Cortex of kidney (tissue), 1 donor: ENCODE data around the gene OCA2.
"Not testable (repeated sequence)": the region's sequence is repeated elsewhere in the genome, so short reads cannot be mapped to it uniquely, and the experiment has no call there.

ENCODE experiments used
- DNase-seq: peaks from one replicate; lab custom pipeline; 2025; lab: John Stamatoyannopoulos, UW

The OCA2 gene

GRCh38 chr15:27871078-27871901 lies 227.8 kb downstream of the OCA2 start:
- DNase-seq: no peak

- no peak for DNase-seq
Observed at GRCh38 chr15:27870320-27870719, 228.8 kb downstream of the OCA2 start.

DNA sequence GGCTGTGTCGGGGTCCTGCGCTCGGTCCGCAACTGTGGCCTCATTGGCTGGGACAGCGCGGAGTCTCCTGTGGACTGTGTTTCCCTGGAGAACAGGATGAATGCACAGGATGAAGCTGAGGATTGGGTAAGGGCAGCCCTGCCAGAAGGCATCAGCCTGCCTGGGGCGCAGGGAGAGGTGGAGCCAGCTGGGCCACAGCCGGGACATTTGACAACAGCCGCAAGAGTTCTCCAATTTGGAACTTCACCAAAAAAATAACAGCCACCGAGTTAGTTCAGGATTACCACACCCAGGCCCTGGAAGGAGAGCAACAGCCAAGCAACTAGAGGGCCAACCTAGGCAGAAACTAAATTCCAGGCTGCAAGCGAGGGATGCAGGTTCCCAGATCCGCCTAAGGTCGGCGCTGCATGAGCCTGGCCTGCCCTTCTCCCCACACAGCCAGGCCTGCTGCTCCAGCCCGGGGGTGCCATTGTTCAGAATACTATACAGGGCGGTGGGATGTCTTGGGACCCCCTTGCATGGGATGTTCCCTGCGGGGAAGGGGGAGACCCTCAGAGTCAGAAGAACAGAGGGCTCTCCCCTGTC lies 229.3 kb downstream of the OCA2 start:
- no peak for DNase-seq

- no peak for DNase-seq
Observed at GRCh38 chr15:27868828-27869404, 230.2 kb downstream of the OCA2 start.

- no peak for DNase-seq
Observed at GRCh38 chr15:27867861-27868260, 231.3 kb downstream of the OCA2 start.

- DNase-seq: no peak
Observed at GRCh38 chr15:27866505-27867165, 232.5 kb downstream of the OCA2 start.

GRCh38 chr15:27865926-27866325 lies 233.2 kb downstream of the OCA2 start:
- DNase-seq: no peak

DNA sequence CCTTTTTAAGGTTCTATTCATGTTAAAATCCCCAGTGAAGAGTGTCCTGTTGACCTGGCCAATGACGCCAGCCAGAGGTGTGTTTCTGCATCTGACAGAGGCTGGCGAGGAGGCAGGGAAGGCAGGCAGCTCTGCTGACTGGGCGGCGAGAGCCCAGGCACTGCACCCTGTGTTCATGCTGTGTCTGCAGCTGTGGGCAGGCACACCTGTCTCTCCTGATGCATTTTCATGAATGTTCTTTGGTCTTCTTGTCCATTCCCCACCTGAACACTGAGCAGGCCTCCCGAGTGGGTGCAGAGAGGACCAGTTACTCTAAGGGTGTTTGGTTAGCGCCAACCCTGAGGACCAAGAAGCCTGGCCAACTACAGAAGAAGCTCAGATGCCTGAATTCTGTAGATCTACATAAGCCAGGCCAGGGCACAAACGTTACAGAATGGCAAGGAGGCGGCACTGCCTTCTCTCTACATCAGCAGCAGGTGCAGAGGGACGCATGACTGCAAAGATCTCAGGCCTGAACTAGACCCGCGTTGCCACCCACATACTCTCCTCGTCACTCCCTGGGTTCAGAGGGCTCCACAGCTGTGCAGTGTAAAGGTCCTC lies 233.7 kb downstream of the OCA2 start:
- DNase-seq: no peak

- no peak for DNase-seq
Observed at GRCh38 chr15:27864719-27865118, 234.4 kb downstream of the OCA2 start.

- DNase-seq: no peak
Observed at GRCh38 chr15:27864086-27864485, 235.0 kb downstream of the OCA2 start.

- no peak for DNase-seq
Observed at GRCh38 chr15:27863000-27863399, 236.1 kb downstream of the OCA2 start.

GRCh38 chr15:27861171-27861570 lies 237.9 kb downstream of the OCA2 start:
- DNase-seq: no peak

GRCh38 chr15:27855137-27855536 lies 244.0 kb downstream of the OCA2 start:
- no peak for DNase-seq

DNA sequence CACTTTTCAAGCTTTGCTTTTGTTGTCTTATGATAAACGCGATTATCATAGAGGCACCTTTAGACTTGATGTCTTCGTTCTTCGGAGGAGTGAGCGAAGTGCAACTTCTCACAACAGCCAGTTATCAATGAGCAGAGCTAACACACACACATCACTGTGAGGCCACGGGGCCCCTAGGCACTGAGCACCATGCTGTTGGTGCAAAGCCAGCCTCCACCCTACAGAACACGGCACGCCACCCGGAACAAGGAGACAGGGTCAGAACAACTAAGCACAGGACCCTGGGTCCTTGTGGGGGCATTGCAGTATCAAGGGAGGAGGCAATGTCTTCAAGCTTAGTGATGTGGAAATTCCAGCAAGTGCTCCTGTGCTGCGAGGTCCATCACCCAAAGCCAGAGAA lies 244.5 kb downstream of the OCA2 start:
- no peak for DNase-seq

GRCh38 chr15:27853624-27854455 lies 245.3 kb downstream of the OCA2 start:
- DNase-seq: no peak

GRCh38 chr15:27851858-27852210 lies 247.3 kb downstream of the OCA2 start:
- DNase-seq: no peak

GRCh38 chr15:27850981-27851857 lies 247.9 kb downstream of the OCA2 start:
- DNase-seq: no peak

- DNase-seq: no peak
Observed at GRCh38 chr15:27850050-27850449, 249.1 kb downstream of the OCA2 start.

DNA sequence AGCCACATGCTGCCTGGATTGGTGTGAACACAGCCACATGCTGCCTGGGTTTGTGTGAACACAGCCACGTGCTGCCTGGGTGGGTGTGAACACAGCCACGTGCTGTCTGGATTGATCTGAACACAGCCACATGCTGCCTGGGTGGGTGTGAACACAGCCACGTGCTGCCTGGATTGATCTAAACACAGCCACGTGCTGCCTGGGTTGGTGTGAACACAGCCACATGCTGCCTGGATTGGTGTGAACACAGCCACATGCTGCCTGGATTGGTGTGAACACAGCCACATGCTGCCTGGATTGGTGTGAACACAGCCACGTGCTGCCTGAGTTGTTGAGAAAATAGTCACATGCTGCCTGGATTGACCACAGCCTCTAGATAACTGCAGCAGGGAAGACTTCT lies 250.2 kb downstream of the OCA2 start:
- not testable (repeated sequence) for DNase-seq
